ENCODE data around the gene PLEKHH2. TPM values are rescaled to one million over a fixed set of nuclear protein-coding genes. Genes with fewer than 3 reads are reported as not detected.
"Not testable (repeated sequence)": the region's sequence is repeated elsewhere in the genome, so short reads cannot be mapped to it uniquely, and the experiment has no call there.

PLEKHH2 gene
- total RNA-seq, 1 experiment from 2014 or later: 21.2 TPM

GRCh38 chr2:43718530-43719124 lies 81.6 kb downstream of the PLEKHH2 start:
- no peaks in the 10 kb centered on the region for H3K36me3 Mint-ChIP-seq (ENCODE audit: insufficient read depth, unreplicated experiment)
- no peaks in the 10 kb centered on the region for H3K9me3 Mint-ChIP-seq (ENCODE audit: low read depth, unreplicated experiment)
- no peaks in the 10 kb centered on the region for H3K27me3 Mint-ChIP-seq (ENCODE audit: unreplicated experiment)
- no peak for TF ChIP-seq CTCF (IDR thresholded peaks at IDR 0.05; ENCODE audit: unreplicated experiment)
- H3K27ac Mint-ChIP-seq (ENCODE audit: unreplicated experiment): no peak overlapping the region
- no peaks in the 10 kb centered on the region for H3K4me1 Mint-ChIP-seq (ENCODE audit: low read depth, unreplicated experiment)
- DNase-seq: no peak
- BruUV-seq (replicated peaks): no TSS peak
- intact Hi-C loops (cut with micrococcal nuclease; ENCODE audit: unreplicated experiment): no loop called here
- CTCF ChIA-PET: no interaction called here
- H3K4me3 Mint-ChIP-seq (ENCODE audit: low read depth, unreplicated experiment): no peak overlapping the region

GRCh38 chr2:43724728-43725526 lies 87.9 kb downstream of the PLEKHH2 start:
- Mint-ChIP-seq H3K36me3 (ENCODE audit: insufficient read depth, unreplicated experiment) (no peaks in the 10 kb centered on the region), H3K4me3 (ENCODE audit: low read depth, unreplicated experiment) (no peak overlapping the region), H3K9me3 (ENCODE audit: low read depth, unreplicated experiment) (no peaks in the 10 kb centered on the region), H3K27ac (ENCODE audit: unreplicated experiment) (no peak overlapping the region), H3K4me1 (ENCODE audit: low read depth, unreplicated experiment) (no peaks in the 10 kb centered on the region), H3K27me3 (ENCODE audit: unreplicated experiment) (no peaks in the 10 kb centered on the region)
- BruUV-seq (replicated peaks): no TSS peak
- intact Hi-C loops (cut with micrococcal nuclease; ENCODE audit: unreplicated experiment): no loop called here
- no peak for TF ChIP-seq CTCF (IDR thresholded peaks at IDR 0.05; ENCODE audit: unreplicated experiment)
- CTCF ChIA-PET: no interaction called here
- no peak for DNase-seq

GRCh38 chr2:43725711-43726246 lies 88.7 kb downstream of the PLEKHH2 start:
- H3K27ac Mint-ChIP-seq (ENCODE audit: unreplicated experiment): no peak overlapping the region
- no peaks in the 10 kb centered on the region for H3K36me3 Mint-ChIP-seq (ENCODE audit: insufficient read depth, unreplicated experiment)
- BruUV-seq (replicated peaks): no TSS peak
- intact Hi-C loops (cut with micrococcal nuclease; ENCODE audit: unreplicated experiment): no loop called here
- H3K4me1 Mint-ChIP-seq (ENCODE audit: low read depth, unreplicated experiment): no peaks in the 10 kb centered on the region
- no peak overlapping the region for H3K4me3 Mint-ChIP-seq (ENCODE audit: low read depth, unreplicated experiment)
- H3K27me3 Mint-ChIP-seq (ENCODE audit: unreplicated experiment): no peaks in the 10 kb centered on the region
- no peak for TF ChIP-seq CTCF (IDR thresholded peaks at IDR 0.05; ENCODE audit: unreplicated experiment)
- H3K9me3 Mint-ChIP-seq (ENCODE audit: low read depth, unreplicated experiment): no peaks in the 10 kb centered on the region
- CTCF ChIA-PET: no interaction called here
- no peak for DNase-seq

GRCh38 chr2:43726961-43727633 lies 90.0 kb downstream of the PLEKHH2 start:
- not testable (repeated sequence) for BruUV-seq (replicated peaks); H3K27ac Mint-ChIP-seq (ENCODE audit: unreplicated experiment)
- DNase-seq: peak; percentile 24

More at GRCh38 chr2:43726961-43727633, 90.0 kb downstream of the PLEKHH2 start:
- H3K36me3 Mint-ChIP-seq (ENCODE audit: insufficient read depth, unreplicated experiment); H3K4me1 Mint-ChIP-seq (ENCODE audit: low read depth, unreplicated experiment); H3K27me3 Mint-ChIP-seq (ENCODE audit: unreplicated experiment); H3K9me3 Mint-ChIP-seq (ENCODE audit: low read depth, unreplicated experiment); H3K4me3 Mint-ChIP-seq (ENCODE audit: low read depth, unreplicated experiment); intact Hi-C loops (cut with micrococcal nuclease; ENCODE audit: unreplicated experiment); CTCF ChIA-PET: not testable (repeated sequence)
